ENCODE measurements around the gene ZSCAN1.
A peak's percentile ranks its signal among the peaks of the same experiment; 100 is the strongest.

Gene ZSCAN1

DNA sequence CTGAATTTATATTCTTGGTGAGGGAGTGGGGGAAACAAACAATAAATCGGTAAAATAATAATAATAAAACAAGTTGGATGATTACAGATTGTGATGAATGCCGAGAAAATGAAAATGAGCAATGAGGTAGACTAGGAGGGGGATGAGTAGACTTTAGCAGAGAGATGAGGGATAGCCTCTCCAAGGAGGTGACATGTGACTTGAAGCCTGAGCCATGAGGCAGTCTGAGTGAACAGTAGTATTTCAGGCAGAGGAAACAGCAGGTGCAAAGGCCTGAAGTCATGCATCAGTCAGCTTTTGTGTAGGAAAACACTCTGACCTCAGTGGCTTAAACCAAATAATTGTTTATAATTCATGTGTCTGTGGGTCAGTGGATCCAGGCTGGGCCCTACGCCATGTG lies 29.9 kb downstream of the ZSCAN1 start:
- H3K36me3 ChIP-seq (ENCODE audit: control insufficient read depth, insufficient read depth, low read length): peaks cover 17% of the 10 kb centered on the region
- H3K27ac ChIP-seq (ENCODE audit: low read depth, low read length): no peak overlapping the region

DNA sequence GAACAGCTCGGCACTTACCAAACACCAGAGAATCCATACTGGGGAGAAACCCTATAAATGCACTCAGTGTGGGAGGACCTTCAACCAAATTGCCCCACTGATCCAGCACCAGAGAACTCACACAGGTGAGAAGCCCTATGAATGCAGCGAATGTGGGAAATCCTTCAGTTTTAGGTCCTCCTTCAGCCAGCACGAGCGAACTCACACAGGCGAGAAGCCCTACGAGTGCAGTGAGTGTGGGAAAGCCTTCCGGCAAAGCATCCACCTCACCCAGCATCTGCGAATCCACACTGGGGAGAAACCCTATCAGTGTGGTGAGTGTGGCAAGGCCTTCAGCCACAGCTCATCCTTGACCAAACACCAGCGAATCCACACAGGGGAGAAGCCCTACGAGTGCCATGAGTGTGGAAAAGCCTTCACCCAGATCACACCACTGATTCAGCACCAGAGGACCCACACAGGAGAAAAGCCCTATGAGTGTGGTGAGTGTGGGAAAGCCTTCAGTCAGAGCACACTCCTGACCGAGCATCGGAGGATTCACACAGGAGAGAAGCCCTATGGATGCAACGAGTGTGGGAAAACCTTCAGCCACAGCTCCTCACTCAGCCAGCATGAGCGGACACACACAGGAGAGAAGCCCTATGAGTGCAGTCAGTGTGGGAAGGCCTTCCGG lies 33.6 kb downstream of the ZSCAN1 start:
- no peaks in the 10 kb centered on the region for H3K27me3 ChIP-seq (ENCODE audit: control insufficient read depth, insufficient read depth, low read length)
- no peak overlapping the region for H3K9ac ChIP-seq (ENCODE audit: low read length)
- peaks cover 17% of the 10 kb centered on the region for H3K36me3 ChIP-seq (ENCODE audit: control insufficient read depth, insufficient read depth, low read length)
- no peak overlapping the region for H3K4me3 ChIP-seq (ENCODE audit: low read length)
- no peak overlapping the region for H3K27ac ChIP-seq (ENCODE audit: low read depth, low read length)
- no peaks in the 10 kb centered on the region for H3K4me1 ChIP-seq (ENCODE audit: control insufficient read depth, insufficient read depth, low read length)

More for the DNA sequence above, 29.9 kb downstream of the ZSCAN1 start:
- Histone ChIP-seq H3K27me3 (ENCODE audit: control insufficient read depth, insufficient read depth, low read length) (no peaks in the 10 kb centered on the region), H3K4me3 (ENCODE audit: low read length) (no peak overlapping the region), H3K4me1 (ENCODE audit: control insufficient read depth, insufficient read depth, low read length) (peaks cover 1% of the 10 kb centered on the region), H3K9ac (ENCODE audit: low read length) (no peak overlapping the region)

DNA sequence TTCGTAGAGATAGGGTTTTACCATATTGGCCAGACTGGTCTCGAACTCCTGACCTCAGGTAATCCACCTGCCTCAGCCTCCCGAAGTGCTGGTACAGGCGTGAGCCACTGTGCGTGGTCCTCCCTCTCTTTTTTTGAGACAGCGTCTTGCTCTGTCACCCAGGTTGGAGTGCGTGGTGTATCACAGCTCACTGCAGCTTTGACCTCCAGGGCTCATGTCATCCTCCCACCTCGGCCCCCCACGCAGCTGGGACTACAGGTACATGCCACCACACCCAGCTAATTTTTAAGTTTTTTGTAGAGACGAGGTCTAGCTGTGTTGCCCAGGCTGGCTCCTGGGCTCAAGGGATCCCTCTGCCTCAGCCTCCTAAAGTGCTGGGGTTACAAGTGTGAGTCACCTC lies 46.0 kb downstream of the ZSCAN1 start:
- Histone ChIP-seq H3K27me3 (ENCODE audit: control insufficient read depth, insufficient read depth, low read length) (no peaks in the 10 kb centered on the region), H3K4me1 (ENCODE audit: control insufficient read depth, insufficient read depth, low read length) (no peaks in the 10 kb centered on the region), H3K9ac (ENCODE audit: low read length) (no peak overlapping the region), H3K4me3 (ENCODE audit: low read length) (no peak overlapping the region), H3K27ac (ENCODE audit: low read depth, low read length) (no peak overlapping the region), H3K36me3 (ENCODE audit: control insufficient read depth, insufficient read depth, low read length) (peaks cover 14% of the 10 kb centered on the region)

DNA sequence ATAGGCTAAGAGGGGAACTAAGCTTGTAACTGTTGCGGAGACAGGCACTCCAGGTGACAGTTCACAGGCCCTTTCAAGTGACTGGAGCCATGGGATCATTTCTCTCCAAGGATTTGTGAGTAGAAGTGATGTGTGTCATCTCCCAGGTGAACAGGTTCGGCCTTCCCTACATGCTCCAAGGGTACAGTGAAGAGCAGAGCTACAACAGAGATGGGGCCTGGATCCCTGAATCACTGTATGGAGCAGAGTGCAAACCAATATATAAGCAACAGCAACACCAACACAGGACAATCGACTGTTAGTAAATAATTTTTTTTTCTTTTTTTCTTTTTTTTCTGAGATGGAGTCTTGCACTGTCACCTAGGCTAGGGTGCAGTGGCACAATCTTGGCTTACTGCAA lies 49.2 kb downstream of the ZSCAN1 start:
- no peaks in the 10 kb centered on the region for H3K4me1 ChIP-seq (ENCODE audit: control insufficient read depth, insufficient read depth, low read length)
- H3K27me3 ChIP-seq (ENCODE audit: control insufficient read depth, insufficient read depth, low read length): no peaks in the 10 kb centered on the region
- no peak overlapping the region for H3K27ac ChIP-seq (ENCODE audit: low read depth, low read length)
- H3K36me3 ChIP-seq (ENCODE audit: control insufficient read depth, insufficient read depth, low read length): peaks cover 31% of the 10 kb centered on the region
- H3K9ac ChIP-seq (ENCODE audit: low read length): no peak overlapping the region
- H3K4me3 ChIP-seq (ENCODE audit: low read length): peak overlapping the region; percentile 23

DNA sequence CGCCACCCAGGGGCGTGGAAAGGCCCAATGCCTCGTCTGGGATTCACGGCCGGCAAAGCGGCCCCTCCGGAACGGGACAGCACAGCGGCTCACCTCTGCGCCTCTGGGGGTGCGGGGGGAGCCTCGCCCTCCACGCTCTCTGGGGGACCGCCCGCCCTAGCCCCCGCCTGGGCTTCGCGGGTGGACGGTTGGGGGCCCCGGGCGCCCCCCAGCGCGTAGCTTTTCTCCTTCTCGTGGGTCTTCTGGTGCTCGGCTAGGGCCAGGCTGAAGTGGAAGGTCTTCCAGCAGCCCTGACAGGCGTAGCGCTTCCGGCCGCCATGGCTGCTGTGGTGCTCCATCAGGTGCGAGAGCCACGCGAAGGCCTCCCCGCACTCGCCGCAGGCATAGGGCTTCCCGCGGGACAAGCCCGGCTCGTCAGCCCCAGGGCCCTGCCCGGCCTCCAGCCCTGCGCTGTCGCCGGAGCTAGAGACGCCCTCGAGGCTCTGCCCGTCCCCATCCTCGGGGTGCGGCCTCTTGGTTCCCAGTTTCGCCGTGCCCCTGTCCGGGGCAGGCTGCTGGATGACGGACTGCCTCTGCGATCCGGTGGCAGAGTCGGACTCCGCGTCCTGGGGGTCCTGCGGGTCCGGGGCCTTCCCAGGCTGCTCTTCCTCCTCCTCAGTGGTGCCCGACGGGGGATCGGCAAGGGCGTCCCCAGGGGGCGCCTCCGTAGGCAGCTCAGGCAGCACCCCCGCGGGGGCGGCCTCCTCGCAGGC lies 50.9 kb downstream of the ZSCAN1 start:
- H3K27me3 ChIP-seq (ENCODE audit: control insufficient read depth, insufficient read depth, low read length): no peaks in the 10 kb centered on the region
- no peaks in the 10 kb centered on the region for H3K4me1 ChIP-seq (ENCODE audit: control insufficient read depth, insufficient read depth, low read length)
- no peak overlapping the region for H3K27ac ChIP-seq (ENCODE audit: low read depth, low read length)
- H3K9ac ChIP-seq (ENCODE audit: low read length): no peak overlapping the region
- peaks cover 32% of the 10 kb centered on the region for H3K36me3 ChIP-seq (ENCODE audit: control insufficient read depth, insufficient read depth, low read length)
- no peak overlapping the region for H3K4me3 ChIP-seq (ENCODE audit: low read length)

DNA sequence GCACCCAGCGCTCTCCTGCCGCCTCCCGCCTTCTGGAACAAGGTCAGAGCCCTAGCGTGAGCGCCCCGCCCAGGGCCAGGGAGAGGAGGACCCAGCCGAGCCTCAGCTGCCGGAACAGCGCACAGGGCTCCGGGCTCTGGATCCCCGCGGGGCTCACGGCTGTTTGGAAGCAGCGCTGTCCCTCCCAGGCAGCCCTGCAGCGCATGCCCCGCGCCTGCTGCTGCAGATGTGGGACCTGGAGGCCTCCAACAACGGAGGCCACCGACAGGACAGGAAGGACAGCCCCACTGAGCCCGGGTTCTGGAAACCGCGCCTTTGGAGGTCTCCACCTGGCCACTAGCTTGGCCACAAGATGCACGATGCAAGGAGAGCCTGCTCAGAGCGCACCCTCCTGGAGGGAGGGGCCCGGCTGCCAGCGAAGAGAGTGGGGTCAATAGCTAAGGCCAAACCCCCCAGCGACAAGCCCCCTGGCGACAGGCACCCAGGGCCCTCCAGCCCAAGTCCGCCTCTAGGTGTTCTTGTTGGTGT lies 51.6 kb downstream of the ZSCAN1 start:
- Histone ChIP-seq H3K4me3 (ENCODE audit: low read length) (no peak overlapping the region), H3K27me3 (ENCODE audit: control insufficient read depth, insufficient read depth, low read length) (no peaks in the 10 kb centered on the region), H3K4me1 (ENCODE audit: control insufficient read depth, insufficient read depth, low read length) (no peaks in the 10 kb centered on the region), H3K9ac (ENCODE audit: low read length) (no peak overlapping the region), H3K27ac (ENCODE audit: low read depth, low read length) (no peak overlapping the region), H3K36me3 (ENCODE audit: control insufficient read depth, insufficient read depth, low read length) (peaks cover 32% of the 10 kb centered on the region)

DNA sequence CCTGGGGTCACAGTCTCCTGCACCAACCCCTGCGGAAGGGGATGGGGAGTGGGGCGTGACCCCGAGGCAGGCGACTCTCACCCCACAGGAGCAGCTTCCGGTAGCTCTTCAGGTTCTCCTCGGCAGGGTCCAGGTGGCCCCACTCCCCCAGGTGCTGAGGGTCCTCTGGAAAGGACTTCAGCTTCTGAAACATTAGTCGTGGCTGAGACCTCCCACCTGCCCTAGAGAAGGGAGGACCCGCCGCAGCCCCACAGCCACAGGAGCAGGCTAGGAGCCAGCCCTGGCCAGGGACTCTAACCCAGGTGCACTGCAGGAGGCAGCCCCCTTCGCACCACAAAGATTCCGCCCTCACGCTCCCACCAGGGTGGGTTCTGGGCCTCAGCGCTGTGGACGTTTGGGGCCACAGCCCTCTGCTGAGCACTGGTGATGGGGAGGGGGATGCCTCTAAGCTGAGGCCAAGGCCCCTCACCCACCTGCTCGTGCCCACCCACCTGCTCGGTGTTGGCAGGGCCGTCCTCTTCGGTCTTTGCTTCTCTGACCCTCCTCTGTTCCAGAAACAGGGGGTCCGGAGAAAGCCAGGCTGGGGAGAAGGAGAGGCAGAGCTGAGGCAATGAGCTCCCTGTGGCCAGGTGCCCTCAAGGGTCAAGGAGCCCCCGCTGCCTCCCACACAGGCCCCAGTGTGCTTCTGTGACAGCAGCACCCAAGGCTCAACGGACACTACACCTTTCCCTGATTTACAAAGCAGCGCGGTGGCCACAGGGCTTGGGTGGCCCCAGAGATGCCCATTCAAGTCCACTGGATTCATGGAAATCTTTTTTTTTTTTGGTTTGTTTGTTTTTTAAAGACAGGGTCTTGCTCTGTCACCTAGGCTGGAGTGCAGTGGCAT lies 53.2 kb downstream of the ZSCAN1 start:
- no peak overlapping the region for H3K9ac ChIP-seq (ENCODE audit: low read length)

DNA sequence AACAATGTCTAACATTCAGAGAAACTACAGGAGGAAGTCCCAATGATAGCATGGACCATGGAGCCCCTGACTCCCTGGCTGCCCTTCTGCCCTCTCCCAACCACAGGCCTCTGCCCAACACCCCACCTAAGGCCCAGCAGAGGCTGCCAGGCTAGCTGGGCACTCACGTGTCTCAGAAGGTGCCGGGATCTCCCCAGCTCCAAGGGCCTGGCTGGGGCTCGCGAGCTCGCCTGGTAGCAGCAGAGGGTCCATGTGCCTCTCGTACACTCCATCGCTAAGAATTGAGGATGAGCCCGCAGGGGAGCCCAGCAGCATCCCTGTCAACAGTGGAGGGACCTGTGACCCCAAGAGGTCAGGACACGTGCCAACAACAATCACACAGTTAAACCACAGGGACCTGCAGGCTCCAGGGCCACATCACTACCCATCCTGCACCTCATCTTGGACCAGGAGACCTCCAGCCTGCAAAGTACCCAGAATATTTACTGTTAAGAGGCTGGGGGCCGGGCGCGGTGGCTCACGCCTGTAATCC lies 54.8 kb downstream of the ZSCAN1 start:
- no peaks in the 10 kb centered on the region for H3K4me1 ChIP-seq (ENCODE audit: control insufficient read depth, insufficient read depth, low read length)
- H3K27me3 ChIP-seq (ENCODE audit: control insufficient read depth, insufficient read depth, low read length): no peaks in the 10 kb centered on the region
- H3K4me3 ChIP-seq (ENCODE audit: low read length): no peak overlapping the region
- no peak overlapping the region for H3K27ac ChIP-seq (ENCODE audit: low read depth, low read length)
- no peak overlapping the region for H3K9ac ChIP-seq (ENCODE audit: low read length)
- peaks cover 29% of the 10 kb centered on the region for H3K36me3 ChIP-seq (ENCODE audit: control insufficient read depth, insufficient read depth, low read length)

More for the DNA sequence above, 53.2 kb downstream of the ZSCAN1 start:
- Histone ChIP-seq H3K36me3 (ENCODE audit: control insufficient read depth, insufficient read depth, low read length) (peaks cover 32% of the 10 kb centered on the region), H3K4me1 (ENCODE audit: control insufficient read depth, insufficient read depth, low read length) (no peaks in the 10 kb centered on the region), H3K27ac (ENCODE audit: low read depth, low read length) (no peak overlapping the region), H3K4me3 (ENCODE audit: low read length) (no peak overlapping the region), H3K27me3 (ENCODE audit: control insufficient read depth, insufficient read depth, low read length) (no peaks in the 10 kb centered on the region)

DNA sequence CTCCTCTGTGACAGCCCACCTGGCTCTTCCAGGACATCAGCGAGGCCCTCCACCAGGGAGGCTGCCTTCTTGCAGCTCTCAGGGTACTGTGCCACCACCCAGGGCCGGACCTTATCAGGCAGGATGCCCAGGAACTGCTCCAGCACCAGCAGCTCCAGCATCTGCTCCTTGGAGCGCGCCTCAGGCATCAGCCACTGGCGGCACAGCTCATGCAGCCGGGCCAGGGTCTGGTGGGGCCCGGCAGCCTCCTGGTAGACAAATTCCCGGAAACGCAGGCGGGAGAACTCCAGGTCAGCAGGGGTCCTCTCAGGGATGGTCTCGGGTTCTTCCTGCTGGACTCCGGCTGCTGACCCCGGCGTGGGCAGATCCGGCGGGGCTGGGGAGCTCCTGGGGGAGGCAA lies 56.0 kb downstream of the ZSCAN1 start:
- Histone ChIP-seq H3K4me1 (ENCODE audit: control insufficient read depth, insufficient read depth, low read length) (no peaks in the 10 kb centered on the region), H3K36me3 (ENCODE audit: control insufficient read depth, insufficient read depth, low read length) (peaks cover 18% of the 10 kb centered on the region), H3K9ac (ENCODE audit: low read length) (no peak overlapping the region), H3K27me3 (ENCODE audit: control insufficient read depth, insufficient read depth, low read length) (no peaks in the 10 kb centered on the region), H3K27ac (ENCODE audit: low read depth, low read length) (no peak overlapping the region), H3K4me3 (ENCODE audit: low read length) (no peak overlapping the region)

DNA sequence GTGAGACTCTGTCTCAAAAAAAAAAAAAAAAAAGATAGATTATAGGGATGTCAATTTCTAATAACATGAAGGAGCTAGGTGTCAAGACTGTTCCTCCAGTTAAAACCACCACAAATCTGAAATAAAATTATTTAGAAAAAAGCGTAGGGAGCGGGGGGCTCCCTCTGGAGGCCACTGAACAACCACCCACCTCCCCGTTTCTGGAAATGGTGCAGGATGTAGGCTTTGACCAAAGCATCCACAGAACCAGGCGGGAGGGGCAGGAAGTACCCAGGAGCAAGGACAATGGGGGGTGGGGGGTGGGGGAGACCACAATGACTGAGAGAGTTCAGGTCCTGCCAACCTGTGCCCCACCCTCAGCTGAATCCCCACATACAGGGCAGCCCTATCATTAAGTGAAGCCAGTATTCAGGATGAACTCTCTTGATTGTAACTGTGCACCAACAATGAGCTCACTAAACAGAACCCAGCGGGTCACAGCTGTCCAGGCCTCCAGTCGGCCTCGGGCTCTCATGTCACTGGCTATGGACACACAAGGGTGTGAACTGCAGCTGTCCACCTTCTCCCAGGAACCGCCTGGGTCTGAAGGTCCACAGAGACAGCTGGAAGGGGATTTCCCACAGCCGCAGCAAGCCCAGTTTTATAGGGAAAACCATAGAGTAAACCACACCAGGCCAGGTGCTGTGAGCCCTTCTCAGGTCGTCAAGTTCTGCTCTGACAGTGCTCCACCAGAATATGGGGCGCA lies 57.6 kb downstream of the ZSCAN1 start:
- Histone ChIP-seq H3K36me3 (ENCODE audit: control insufficient read depth, insufficient read depth, low read length) (peaks cover 10% of the 10 kb centered on the region), H3K4me3 (ENCODE audit: low read length) (no peak overlapping the region), H3K4me1 (ENCODE audit: control insufficient read depth, insufficient read depth, low read length) (no peaks in the 10 kb centered on the region), H3K9ac (ENCODE audit: low read length) (no peak overlapping the region), H3K27me3 (ENCODE audit: control insufficient read depth, insufficient read depth, low read length) (no peaks in the 10 kb centered on the region), H3K27ac (ENCODE audit: low read depth, low read length) (no peak overlapping the region)

DNA sequence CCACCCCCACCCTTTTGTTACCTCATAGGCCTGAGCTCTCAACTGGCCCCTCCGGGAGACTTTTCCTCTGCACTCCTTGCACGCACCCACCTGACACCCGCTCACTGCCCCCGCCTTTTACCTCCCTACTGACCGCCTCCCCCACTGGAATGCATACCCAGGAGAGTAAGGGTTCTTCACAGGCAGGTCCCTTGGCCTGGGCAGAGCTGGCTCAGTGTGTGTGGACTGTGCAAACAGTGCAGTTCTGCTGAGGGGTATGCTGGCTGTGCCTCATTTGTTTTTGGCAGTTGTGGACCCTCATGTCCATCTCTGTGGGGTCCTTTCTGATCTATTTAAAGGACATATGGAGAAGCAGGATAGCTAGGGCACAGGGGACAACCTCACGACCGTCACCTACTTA lies 59.2 kb downstream of the ZSCAN1 start:
- Histone ChIP-seq H3K36me3 (ENCODE audit: control insufficient read depth, insufficient read depth, low read length) (peaks cover 1% of the 10 kb centered on the region), H3K27me3 (ENCODE audit: control insufficient read depth, insufficient read depth, low read length) (no peaks in the 10 kb centered on the region), H3K9ac (ENCODE audit: low read length) (no peak overlapping the region), H3K27ac (ENCODE audit: low read depth, low read length) (no peak overlapping the region), H3K4me1 (ENCODE audit: control insufficient read depth, insufficient read depth, low read length) (peaks cover 4% of the 10 kb centered on the region), H3K4me3 (ENCODE audit: low read length) (no peak overlapping the region)
